Spleen (tissue), 13 donors: ENCODE data around the gene OR5AU1. TPM values are rescaled to one million over a fixed set of nuclear protein-coding genes. Genes with fewer than 3 reads are reported as not detected.

Experiments used
- DNase-seq: peaks from one replicate; pipeline ENCODE4 v3.0.0-alpha.2; 2020
- H3K27ac ChIP-seq, 8 donors: fragments of 200-600 bp; sonication (generic) in 7 of 8; 1 replicate in 4 of 8; 2 replicates in 4 of 8; pipeline versions ENCODE4 v1.5.0 to v1.8.0; 2016 to 2021; ENCODE audit warnings: inconsistent platforms in 4 of 8, mild to moderate bottlenecking in 4 of 8, moderate library complexity in 1 of 8
- H3K27me3 ChIP-seq, 7 donors: fragments of 200-600 bp; sonication (generic) in 6 of 7; replicated peaks in 1 of 7; 1 replicate in 4 of 7; 2 replicates in 3 of 7; pipeline versions ENCODE4 v1.5.0 to v1.8.0; 2016 to 2021; ENCODE audit warnings: inconsistent platforms in 3 of 7, mild to moderate bottlenecking in 1 of 7
- H3K36me3 ChIP-seq, 6 donors: fragments of 200-600 bp; sonication (generic) in 5 of 6; 1 replicate in 4 of 6; 2 replicates in 2 of 6; pipeline versions ENCODE4 v1.5.0 to v1.8.0; 2016 to 2021; ENCODE audit warnings: inconsistent platforms in 2 of 6
- H3K4me1 ChIP-seq, 6 donors: fragments of 200-600 bp; sonication (generic) in 5 of 6; 1 replicate in 3 of 6; 2 replicates in 3 of 6; pipeline versions ENCODE4 v1.5.0 to v1.8.0; 2016 to 2021; ENCODE audit warnings: inconsistent platforms in 3 of 6
- H3K4me3 ChIP-seq, 8 donors: fragments of 200-600 bp; sonication (generic) in 7 of 8; 1 replicate in 4 of 8; 2 replicates in 4 of 8; pipeline versions ENCODE4 v1.5.0 to v1.8.0; 2016 to 2021; ENCODE audit warnings: inconsistent platforms in 4 of 8, mild to moderate bottlenecking in 4 of 8, moderate library complexity in 2 of 8
- H3K9me3 ChIP-seq, 8 donors: fragments of 200-600 bp; sonication (generic) in 7 of 8; 1 replicate in 4 of 8; 2 replicates in 4 of 8; pipeline versions ENCODE4 v1.5.0 to v1.8.0; 2016 to 2021; ENCODE audit warnings: inconsistent platforms in 4 of 8
- CTCF ChIP-seq, 11 experiments: fragments of 200-600 bp in 7 of 11; fragments of 450-650 bp in 4 of 11; sonication (generic) in 4 of 11; IDR thresholded peaks in 8 of 11; conservative IDR thresholded peaks in 3 of 11; 1 replicate in 7 of 11; 2 replicates in 4 of 11; pipeline versions ENCODE4 v1.4.0 to v1.8.0; 2016 to 2021; ENCODE audit warnings: antibody characterized with exemption in 11 of 11, inconsistent platforms in 4 of 11, mild to moderate bottlenecking in 1 of 11
- POLR2A ChIP-seq, 3 donors: fragments of 450-650 bp; IDR thresholded peaks; one replicate each; pipeline ENCODE4 v1.5.1; 2017; ENCODE audit warnings: antibody characterized with exemption in 3 of 3, mild to moderate bottlenecking in 1 of 3
- POLR2AphosphoS5 ChIP-seq, 3 donors: sonication (generic); formaldehyde crosslinking; IDR thresholded peaks; one replicate each; pipeline ENCODE4 v1.5.1; 2017; ENCODE audit warnings: antibody characterized with exemption in 3 of 3
- whole genome bisulfite sequencing, 5 donors: extraction: QIAGEN DNeasy Blood & Tissue Kit in 3 of 5; methylation state at CpG; one replicate each; pipeline versions ENCODE4 v1.1.5 to v1.1.7; 2013 to 2018; 5-methylcytosine and 5-hydroxymethylcytosine counted together
- intact Hi-C: fragments of 100-400 bp; cut with DNase I; formaldehyde crosslinking; loops from one replicate; pipeline ENCODE4 v1.15.0; 2023; ENCODE audit warnings: low total_unique reads
- long read RNA-seq, 2 donors: transcript quantifications; one replicate each; lab custom pipeline, GENCODE V29; 2026
- polyA plus RNA-seq, 3 donors: library from polyadenylated mRNA; stranded (reverse); fragments of 200-250 nt; gene quantifications; one replicate each; pipeline ENCODE4 v1.2.1, GENCODE V29; 2013
- total RNA-seq, 7 donors: library from RNA; depleted of rRNA in 3 of 7; stranded (reverse); fragments of >200 nt in 3 of 7; fragmentation: NEBNext Ultra II Directional in 4 of 7; extraction: Animal tissue kit (Norgen Biotek cat#: 25700) in 4 of 7; gene quantifications; one replicate each; pipeline versions ENCODE4 v1.1.0 to v1.2.1, GENCODE V29; 2016 to 2021
- donor health status: healthy with polysubstance abuse.
- donor health status: DM: no; HTN: no; CAD: no; lungs with moderate emphysema.
- donor health status: DM: no; HTN: no; CAD: no.
- donor health status: Bipolar disorder and iron deficiency.
- donor health status: healthy.
- donor health status: DM: no; HTN: no; CAD: no.
- donor health status: DM: yes; HTN: yes; CAD: no.

Gene OR5AU1
- total RNA-seq (not detected), polyA plus RNA-seq (not detected)
- long read RNA-seq, donor 1: 0 reads
- long read RNA-seq, donor 2: 0 reads

GRCh38 chr14:21155963-21156362 is at the start of gene OR5AU1:
OR5AU1 (minus strand) TSS chr14:21156063; CDS start chr14:21155872, 191 bp downstream.
- peaks cover 0 to 7% (median 0%) of the 10 kb centered on the region in 7 donors for H3K27me3 ChIP-seq
- H3K27ac ChIP-seq: no peak within 1 kb of the TSS
- no peaks in the 10 kb centered on the region for H3K36me3 ChIP-seq
- TF ChIP-seq CTCF (IDR thresholded peaks at IDR 0.05 in 8 of 11, conservative IDR thresholded peaks at IDR 0.05 in 3 of 11) (no peak), POLR2A (IDR thresholded peaks at IDR 0.05) (no peak), POLR2AphosphoS5 (IDR thresholded peaks at IDR 0.05) (no peak)
- DNase-seq: no peak
- intact Hi-C loops: no loop called here
- no peak within 1 kb of the TSS for H3K4me3 ChIP-seq
- no peaks in the 10 kb centered on the region for H3K9me3 ChIP-seq
- no peaks in the 10 kb centered on the region for H3K4me1 ChIP-seq

GRCh38 chr14:21205026-21205677 is 49.3 kb upstream of the OR5AU1 start:
- intact Hi-C loops: no loop called here
- no peak overlapping the region for H3K4me3 ChIP-seq
- no peak overlapping the region for H3K27ac ChIP-seq
- WGBS, 5 donors: 87 to 91% (median 87%) methylated on average over 4 of the region's 4 CpGs
- H3K9me3 ChIP-seq: no peaks in the 10 kb centered on the region
- no peak for DNase-seq
- peaks cover 0 to 71% (median 43%) of the 10 kb centered on the region in 6 donors for H3K36me3 ChIP-seq
- no peak for TF ChIP-seq CTCF (IDR thresholded peaks at IDR 0.05 in 8 of 11, conservative IDR thresholded peaks at IDR 0.05 in 3 of 11)
- no peak for TF ChIP-seq POLR2A (IDR thresholded peaks at IDR 0.05)
- TF ChIP-seq POLR2AphosphoS5 (IDR thresholded peaks at IDR 0.05): peak in 1 of 3 donors; percentile 34
- peaks cover 0 to 22% (median 2%) of the 10 kb centered on the region in 6 donors for H3K4me1 ChIP-seq
- H3K27me3 ChIP-seq: no peaks in the 10 kb centered on the region

GRCh38 chr14:21204167-21205025 is 48.5 kb upstream of the OR5AU1 start:
- Histone ChIP-seq H3K36me3 (peaks cover 0 to 63% (median 35%) of the 10 kb centered on the region in 6 donors), H3K27me3 (no peaks in the 10 kb centered on the region), H3K4me3 (no peak overlapping the region), H3K4me1 (peaks cover 0 to 22% (median 2%) of the 10 kb centered on the region in 6 donors), H3K27ac (peak overlapping the region in 1 of 8 donors; percentile 6), H3K9me3 (no peaks in the 10 kb centered on the region)
- 87 to 92% (median 91%) methylated on average over 8 of the region's 8 CpGs for WGBS, 5 donors
- intact Hi-C loops: no loop called here
- DNase-seq: no peak
- peak in 1 of 3 donors; percentile 58 for TF ChIP-seq POLR2AphosphoS5 (IDR thresholded peaks at IDR 0.05)
- no peak for TF ChIP-seq POLR2A (IDR thresholded peaks at IDR 0.05)
- no peak for TF ChIP-seq CTCF (IDR thresholded peaks at IDR 0.05 in 8 of 11, conservative IDR thresholded peaks at IDR 0.05 in 3 of 11)
